OCI-LY7 (cell line): ENCODE data around the gene SH3RF3. TPM values are rescaled to one million over a fixed set of nuclear protein-coding genes. Genes with fewer than 3 reads are reported as not detected.

Experiments used
- BruUV-seq: library from RNA; stranded (reverse); fragments of 400-500 nt; replicated peaks from 2 replicates; lab custom pipeline; 2021; lab: Mats Ljungman, UMichigan
- CTCF ChIA-PET: fragments of 300-600 bp; sonication (Branson Sonifier 250); formaldehyde crosslinking; loops from one replicate; lab custom pipeline; 2022; ENCODE audit warnings: antibody characterized with exemption; ENCODE audit not compliant: unreplicated experiment; lab: Charles Lee
- POLR2A ChIA-PET: fragments of 300-600 bp; sonication (Branson Sonifier 250); formaldehyde crosslinking; loops from one replicate; lab custom pipeline; 2022; ENCODE audit warnings: antibody characterized with exemption; lab: Charles Lee
- DNase-seq: peaks from one replicate; pipeline ENCODE4 v3.0.0-alpha.2; 2015; ENCODE audit warnings: low spot score
- H2AFZ ChIP-seq: fragments of 200-600 bp; sonication (generic), shearing (Covaris generic); 2 replicates; pipeline ENCODE4 v1.6.1; 2014; ENCODE audit warnings: mild to moderate bottlenecking, antibody characterized with exemption, low read length, moderate library complexity
- H3K27ac ChIP-seq: fragments of 200-600 bp; sonication (generic); 2 replicates; pipeline ENCODE4 v1.5.1; 2014; ENCODE audit warnings: mixed run types, low read depth, mild to moderate bottlenecking, moderate library complexity, low read length, inconsistent platforms; ENCODE audit not compliant: poor library complexity, severe bottlenecking
- H3K36me3 ChIP-seq: fragments of 200-600 bp; sonication (generic); 2 replicates; pipeline ENCODE4 v1.6.1; 2014; ENCODE audit warnings: mild to moderate bottlenecking, antibody characterized with exemption, low read length, moderate library complexity, mixed read lengths; ENCODE audit not compliant: insufficient read depth
- H3K4me1 ChIP-seq: fragments of 200-600 bp; sonication (generic); 2 replicates; pipeline ENCODE4 v1.5.1; 2014; ENCODE audit warnings: mild to moderate bottlenecking, low read length; ENCODE audit not compliant: insufficient read depth, poor library complexity, severe bottlenecking
- H3K4me2 ChIP-seq: fragments of 200-600 bp; sonication (generic); 2 replicates; pipeline ENCODE4 v1.6.1; 2014; ENCODE audit warnings: mild to moderate bottlenecking, low read length
- H3K4me3 ChIP-seq: fragments of 200-600 bp; sonication (generic); 2 replicates; pipeline ENCODE4 v1.5.1; 2014; ENCODE audit warnings: mild to moderate bottlenecking, low read depth, low read length; ENCODE audit not compliant: poor library complexity, severe bottlenecking
- H3K79me2 ChIP-seq: fragments of 200-600 bp; sonication (generic); 2 replicates; pipeline ENCODE4 v1.6.1; 2016; ENCODE audit warnings: low read depth, mild to moderate bottlenecking, low read length, moderate library complexity, mixed read lengths; ENCODE audit not compliant: insufficient read depth
- H3K9me2 ChIP-seq: fragments of 200-600 bp; sonication (generic); 2 replicates; pipeline ENCODE4 v1.6.1; 2016; ENCODE audit warnings: mild to moderate bottlenecking, low read length, mixed read lengths; ENCODE audit not compliant: insufficient read depth
- H3K9me3 ChIP-seq: fragments of 200-600 bp; sonication (generic); 2 replicates; pipeline ENCODE4 v1.6.1; 2014; ENCODE audit warnings: mild to moderate bottlenecking, mixed run types, low read length, mixed read lengths
- H4K20me1 ChIP-seq: fragments of 200-600 bp; sonication (generic); 2 replicates; pipeline ENCODE4 v1.6.1; 2014; ENCODE audit warnings: mild to moderate bottlenecking, antibody characterized with exemption, low read length, moderate library complexity, mixed read lengths; ENCODE audit not compliant: insufficient read depth
- CTCF ChIP-seq: fragments of 200-600 bp; sonication (generic); conservative IDR thresholded peaks from 2 replicates; pipeline ENCODE4 v1.5.1; 2014; ENCODE audit warnings: mild to moderate bottlenecking, antibody characterized with exemption, low read length, moderate library complexity, mixed read lengths
- EZH2phosphoT487 ChIP-seq: fragments of 200-600 bp; sonication (generic); IDR thresholded peaks from 2 replicates; pipeline ENCODE4 v1.6.1; 2018; ENCODE audit warnings: low read depth, borderline replicate concordance, mild to moderate bottlenecking, mixed run types, antibody characterized with exemption, low read length, moderate library complexity, mixed read lengths
- intact Hi-C: fragments of 100-400 bp; cut with micrococcal nuclease; formaldehyde crosslinking; loops from one replicate; pipeline ENCODE4 v1.10.0; 2022; ENCODE audit not compliant: unreplicated experiment
- total RNA-seq, 2 experiments: library from RNA; depleted of rRNA in 1 of 2; stranded (reverse); fragments of >200 nt in 1 of 2; shearing (Covaris generic) in 1 of 2; gene quantifications; 2 replicates each; pipeline ENCODE4 v1.2.3, GENCODE V29; 2014 to 2022

The SH3RF3 gene
- total RNA-seq, 2 experiments from 2014 or later: not detected

GRCh38 chr2:109498906-109499305 lies 369.9 kb downstream of the SH3RF3 start:
- ChIA-PET POLR2A (no interaction called here), CTCF (no interaction called here)
- no peaks in the 10 kb centered on the region for H4K20me1 ChIP-seq
- no peak overlapping the region for H3K27ac ChIP-seq
- H3K79me2 ChIP-seq: no peaks in the 10 kb centered on the region
- intact Hi-C loops: no loop called here
- H3K9me3 ChIP-seq: no peaks in the 10 kb centered on the region
- H3K4me3 ChIP-seq: no peak overlapping the region
- no peak overlapping the region for H2AFZ ChIP-seq
- H3K4me2 ChIP-seq: no peak overlapping the region
- H3K36me3 ChIP-seq: no peaks in the 10 kb centered on the region
- TF ChIP-seq CTCF (no peak), EZH2phosphoT487 (no peak)
- no peaks in the 10 kb centered on the region for H3K9me2 ChIP-seq
- DNase-seq: no peak
- no peaks in the 10 kb centered on the region for H3K4me1 ChIP-seq
- no TSS peak for BruUV-seq

GRCh38 chr2:109499566-109499965 lies 370.6 kb downstream of the SH3RF3 start:
- H3K27ac ChIP-seq: no peak overlapping the region
- intact Hi-C loops: no loop called here
- no peaks in the 10 kb centered on the region for H3K79me2 ChIP-seq
- no peaks in the 10 kb centered on the region for H3K9me3 ChIP-seq
- POLR2A ChIA-PET: no interaction called here
- TF ChIP-seq CTCF: no peak
- TF ChIP-seq EZH2phosphoT487: no peak
- DNase-seq: no peak
- H3K36me3 ChIP-seq: no peaks in the 10 kb centered on the region
- CTCF ChIA-PET: no interaction called here
- H4K20me1 ChIP-seq: no peaks in the 10 kb centered on the region
- no peak overlapping the region for H3K4me2 ChIP-seq
- no TSS peak for BruUV-seq
- no peaks in the 10 kb centered on the region for H3K9me2 ChIP-seq
- no peak overlapping the region for H3K4me3 ChIP-seq
- no peak overlapping the region for H2AFZ ChIP-seq
- no peaks in the 10 kb centered on the region for H3K4me1 ChIP-seq

GRCh38 chr2:109500910-109501309 lies 371.9 kb downstream of the SH3RF3 start:
- Histone ChIP-seq H3K79me2 (no peaks in the 10 kb centered on the region), H3K4me3 (no peak overlapping the region), H3K9me3 (no peaks in the 10 kb centered on the region), H3K9me2 (no peaks in the 10 kb centered on the region), H4K20me1 (no peaks in the 10 kb centered on the region), H2AFZ (no peak overlapping the region), H3K4me1 (no peaks in the 10 kb centered on the region), H3K27ac (no peak overlapping the region), H3K4me2 (no peak overlapping the region), H3K36me3 (no peaks in the 10 kb centered on the region)
- ChIA-PET POLR2A (no interaction called here), CTCF (no interaction called here)
- TF ChIP-seq CTCF (no peak), EZH2phosphoT487 (no peak)
- DNase-seq: no peak
- BruUV-seq: no TSS peak
- intact Hi-C loops: no loop called here
